OCI-LY7 (cell line): Measurements from ENCODE around the gene DCP2.

Source experiments
- CTCF ChIP-seq: fragments of 200-600 bp; sonication (generic); conservative IDR thresholded peaks from 2 replicates; pipeline ENCODE4 v1.5.1; 2014; ENCODE audit warnings: mild to moderate bottlenecking, antibody characterized with exemption, low read length, moderate library complexity, mixed read lengths
- EZH2phosphoT487 ChIP-seq: fragments of 200-600 bp; sonication (generic); IDR thresholded peaks from 2 replicates; pipeline ENCODE4 v1.6.1; 2018; ENCODE audit warnings: low read depth, borderline replicate concordance, mild to moderate bottlenecking, mixed run types, antibody characterized with exemption, low read length, moderate library complexity, mixed read lengths

GRCh38 chr5:112938286-112938685 is 38.3 kb upstream of the DCP2 start:
- TF ChIP-seq CTCF (no peak), EZH2phosphoT487 (no peak)
